ENCODE data around the gene WLS.

WLS gene

DNA sequence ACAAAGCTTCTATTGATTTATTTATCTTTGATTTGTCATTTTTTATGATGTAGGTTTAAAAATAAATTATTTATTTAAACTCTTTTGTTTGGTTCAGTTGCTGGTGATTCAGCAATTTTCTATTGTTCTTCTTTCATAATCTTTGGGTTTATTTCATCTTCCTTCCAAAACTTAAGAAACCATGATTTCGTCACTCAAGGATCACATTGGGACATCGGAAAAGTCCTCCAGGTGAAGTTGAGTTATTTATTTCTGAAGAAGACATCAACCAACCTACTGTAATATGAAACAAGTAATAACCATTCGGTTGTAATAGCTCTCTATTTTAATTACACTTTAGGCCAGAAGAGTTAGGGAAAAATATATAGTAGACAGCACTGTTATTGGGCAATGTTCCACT, 23.0 kb upstream of the WLS start:
- no peaks in the 10 kb centered on the region for H3K9me3 ChIP-seq (ENCODE audit: control insufficient read depth, low read depth, low read length)
- no peaks in the 10 kb centered on the region for H3K27me3 ChIP-seq (ENCODE audit: control insufficient read depth, insufficient read depth, low read length)
- no peak overlapping the region for H3K27ac ChIP-seq (ENCODE audit: low read length)
- no peaks in the 10 kb centered on the region for H3K36me3 ChIP-seq (ENCODE audit: control insufficient read depth, low read depth, low read length)
- no peak overlapping the region for H3K9ac ChIP-seq (ENCODE audit: low read length)
- no peaks in the 10 kb centered on the region for H3K4me1 ChIP-seq (ENCODE audit: control insufficient read depth, low read depth, low read length)
- H3K4me3 ChIP-seq (ENCODE audit: low read length), result no peak overlapping the region

DNA sequence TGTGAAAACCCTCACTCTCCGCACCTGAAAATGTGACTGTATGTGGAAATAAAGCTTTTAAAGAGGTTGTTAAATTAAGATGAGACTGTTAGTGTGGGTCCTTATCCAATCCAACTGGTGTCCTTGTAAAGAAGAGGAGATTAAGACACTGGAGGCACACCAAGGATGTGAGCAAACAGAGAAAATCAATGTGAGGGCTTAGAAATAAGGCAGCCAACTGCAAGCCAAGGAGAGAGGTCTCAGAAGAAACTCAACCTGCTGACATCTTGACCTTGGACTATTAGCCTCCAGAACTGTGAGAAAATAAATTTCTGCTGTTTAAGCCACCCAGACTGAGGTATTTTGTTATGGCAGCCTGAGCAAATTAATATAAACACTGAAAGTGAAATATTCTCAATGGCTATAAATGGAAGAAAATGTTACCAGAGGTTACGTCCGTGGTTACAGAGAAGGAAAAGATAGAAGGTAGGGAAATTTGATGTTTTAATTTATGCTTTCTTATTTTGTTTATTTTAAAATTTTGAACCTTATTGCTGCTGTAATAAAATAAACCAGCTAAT, 22.4 kb upstream of the WLS start:
- Histone ChIP-seq H3K4me3 (ENCODE audit: low read length) (no peak overlapping the region), H3K36me3 (ENCODE audit: control insufficient read depth, low read depth, low read length) (no peaks in the 10 kb centered on the region), H3K27ac (ENCODE audit: low read length) (no peak overlapping the region), H3K4me1 (ENCODE audit: control insufficient read depth, low read depth, low read length) (no peaks in the 10 kb centered on the region), H3K9ac (ENCODE audit: low read length) (no peak overlapping the region), H3K27me3 (ENCODE audit: control insufficient read depth, insufficient read depth, low read length) (no peaks in the 10 kb centered on the region), H3K9me3 (ENCODE audit: control insufficient read depth, low read depth, low read length) (no peaks in the 10 kb centered on the region)

DNA sequence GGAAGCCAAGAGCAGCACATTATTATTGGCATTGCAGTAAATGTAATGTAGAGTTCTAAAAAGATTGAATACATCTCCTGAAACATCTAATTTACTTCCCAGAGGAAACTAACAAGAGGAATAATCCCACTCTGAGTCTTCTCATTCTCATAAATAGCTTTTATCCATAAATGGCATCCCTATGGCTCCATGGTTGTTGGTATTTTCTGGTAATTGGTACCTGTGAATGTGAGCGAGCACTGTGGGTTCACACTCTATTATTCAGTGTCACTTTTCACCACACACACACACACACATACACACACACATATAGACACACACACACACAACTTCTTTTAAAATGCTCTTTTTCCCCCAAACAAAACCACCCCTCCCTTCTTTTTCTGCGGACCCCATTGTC, 4.7 kb upstream of the WLS start:
- Histone ChIP-seq H3K27me3 (ENCODE audit: control insufficient read depth, insufficient read depth, low read length) (peaks cover 70% of the 10 kb centered on the region), H3K9me3 (ENCODE audit: control insufficient read depth, low read depth, low read length) (no peaks in the 10 kb centered on the region), H3K9ac (ENCODE audit: low read length) (no peak overlapping the region), H3K4me1 (ENCODE audit: control insufficient read depth, low read depth, low read length) (peaks cover 4% of the 10 kb centered on the region), H3K4me3 (ENCODE audit: low read length) (no peak overlapping the region), H3K36me3 (ENCODE audit: control insufficient read depth, low read depth, low read length) (no peaks in the 10 kb centered on the region), H3K27ac (ENCODE audit: low read length) (no peak overlapping the region)

DNA sequence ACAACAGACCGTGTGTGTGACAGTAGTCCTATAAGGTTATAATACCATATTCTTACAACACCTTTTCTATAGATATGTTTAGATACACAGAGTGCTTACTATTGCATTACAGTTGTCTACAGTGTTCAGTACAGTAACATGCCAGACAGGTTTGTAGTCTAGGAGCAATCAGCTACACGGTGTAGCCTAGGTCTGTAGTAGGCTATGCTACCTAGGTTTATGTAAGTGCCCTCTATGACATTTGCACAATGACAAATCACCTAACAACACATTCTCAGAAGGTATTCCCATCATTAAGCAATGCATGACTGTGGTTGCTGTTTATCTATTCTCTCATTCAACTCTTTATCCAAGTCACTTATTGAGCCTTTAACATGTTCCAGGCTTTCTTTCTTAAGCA, 1.8 kb upstream of the WLS start:
- H3K9ac ChIP-seq (ENCODE audit: low read length), result no peak overlapping the region
- H3K9me3 ChIP-seq (ENCODE audit: control insufficient read depth, low read depth, low read length), result no peaks in the 10 kb centered on the region
- H3K36me3 ChIP-seq (ENCODE audit: control insufficient read depth, low read depth, low read length), result no peaks in the 10 kb centered on the region
- H3K4me3 ChIP-seq (ENCODE audit: low read length), result no peak overlapping the region
- peaks cover 98% of the 10 kb centered on the region for H3K27me3 ChIP-seq (ENCODE audit: control insufficient read depth, insufficient read depth, low read length)
- H3K27ac ChIP-seq (ENCODE audit: low read length), result no peak overlapping the region
- peaks cover 4% of the 10 kb centered on the region for H3K4me1 ChIP-seq (ENCODE audit: control insufficient read depth, low read depth, low read length)

DNA sequence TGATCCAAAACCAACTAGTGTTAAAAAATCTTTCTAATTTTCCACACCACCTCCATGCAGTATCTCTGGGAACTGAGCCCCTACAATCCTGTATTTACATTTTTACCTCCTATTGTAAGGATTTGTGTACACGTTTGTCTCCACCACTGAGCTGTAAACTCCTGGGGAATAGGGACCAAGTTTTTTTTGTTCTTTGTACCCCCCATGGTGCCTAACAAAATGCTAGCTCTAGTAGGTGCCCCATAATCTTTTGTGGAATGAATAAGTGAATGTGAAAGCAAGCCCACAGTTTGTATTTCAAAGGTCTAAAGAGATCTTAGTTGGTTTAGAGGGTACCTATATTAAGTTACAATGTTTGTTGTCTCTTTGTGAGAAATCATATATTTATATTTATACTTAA, 879 bp upstream of the WLS start:
- Histone ChIP-seq H3K27ac (ENCODE audit: low read length) (no peak overlapping the region), H3K9ac (ENCODE audit: low read length) (no peak overlapping the region), H3K36me3 (ENCODE audit: control insufficient read depth, low read depth, low read length) (no peaks in the 10 kb centered on the region)

DNA sequence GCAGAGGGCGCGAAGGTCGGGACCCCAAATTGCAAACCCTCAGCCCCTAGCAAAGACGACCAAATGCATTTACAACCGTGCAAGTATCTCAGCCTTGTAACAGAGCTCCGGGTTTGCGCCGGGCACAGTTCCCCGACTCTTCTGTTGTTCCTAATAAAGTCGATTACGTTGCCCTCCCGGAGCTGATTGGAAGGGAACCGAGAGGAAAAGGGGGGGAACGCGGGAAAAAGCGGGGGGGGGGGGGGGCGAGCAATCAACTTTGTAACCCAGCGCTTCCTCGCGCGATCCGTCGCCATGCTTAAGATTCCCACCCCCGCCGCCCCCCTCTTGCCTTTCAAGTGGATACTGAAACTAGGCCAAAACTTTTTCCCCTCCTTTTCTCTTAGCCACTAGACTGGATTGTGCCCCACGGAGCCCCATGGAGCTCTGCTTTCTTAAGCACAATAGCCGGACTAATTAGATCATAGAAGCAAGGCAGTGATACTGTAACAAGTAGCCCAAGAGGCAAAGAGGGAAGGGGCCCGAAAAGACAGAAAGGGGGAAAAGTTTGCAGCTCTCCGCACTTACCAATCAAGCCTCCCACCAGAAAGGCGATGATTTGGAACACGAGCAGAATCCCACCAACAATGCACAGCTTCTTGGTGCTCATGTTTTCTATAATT, 565 bp downstream of the WLS start:
- H3K27me3 ChIP-seq (ENCODE audit: control insufficient read depth, insufficient read depth, low read length), result peaks cover 98% of the 10 kb centered on the region
- peaks cover 4% of the 10 kb centered on the region for H3K4me1 ChIP-seq (ENCODE audit: control insufficient read depth, low read depth, low read length)
- no peaks in the 10 kb centered on the region for H3K36me3 ChIP-seq (ENCODE audit: control insufficient read depth, low read depth, low read length)
- H3K4me3 ChIP-seq (ENCODE audit: low read length), result peak overlapping the region; percentile 81
- H3K27ac ChIP-seq (ENCODE audit: low read length), result no peak overlapping the region
- peak overlapping the region; percentile 64 for H3K9ac ChIP-seq (ENCODE audit: low read length)
- H3K9me3 ChIP-seq (ENCODE audit: control insufficient read depth, low read depth, low read length), result no peaks in the 10 kb centered on the region

More for the DNA sequence above, 879 bp upstream of the WLS start:
- H3K27me3 ChIP-seq (ENCODE audit: control insufficient read depth, insufficient read depth, low read length), result peaks cover 100% of the 10 kb centered on the region
- H3K4me1 ChIP-seq (ENCODE audit: control insufficient read depth, low read depth, low read length), result peaks cover 4% of the 10 kb centered on the region
- no peaks in the 10 kb centered on the region for H3K9me3 ChIP-seq (ENCODE audit: control insufficient read depth, low read depth, low read length)
- peak overlapping the region; percentile 81 for H3K4me3 ChIP-seq (ENCODE audit: low read length)

DNA sequence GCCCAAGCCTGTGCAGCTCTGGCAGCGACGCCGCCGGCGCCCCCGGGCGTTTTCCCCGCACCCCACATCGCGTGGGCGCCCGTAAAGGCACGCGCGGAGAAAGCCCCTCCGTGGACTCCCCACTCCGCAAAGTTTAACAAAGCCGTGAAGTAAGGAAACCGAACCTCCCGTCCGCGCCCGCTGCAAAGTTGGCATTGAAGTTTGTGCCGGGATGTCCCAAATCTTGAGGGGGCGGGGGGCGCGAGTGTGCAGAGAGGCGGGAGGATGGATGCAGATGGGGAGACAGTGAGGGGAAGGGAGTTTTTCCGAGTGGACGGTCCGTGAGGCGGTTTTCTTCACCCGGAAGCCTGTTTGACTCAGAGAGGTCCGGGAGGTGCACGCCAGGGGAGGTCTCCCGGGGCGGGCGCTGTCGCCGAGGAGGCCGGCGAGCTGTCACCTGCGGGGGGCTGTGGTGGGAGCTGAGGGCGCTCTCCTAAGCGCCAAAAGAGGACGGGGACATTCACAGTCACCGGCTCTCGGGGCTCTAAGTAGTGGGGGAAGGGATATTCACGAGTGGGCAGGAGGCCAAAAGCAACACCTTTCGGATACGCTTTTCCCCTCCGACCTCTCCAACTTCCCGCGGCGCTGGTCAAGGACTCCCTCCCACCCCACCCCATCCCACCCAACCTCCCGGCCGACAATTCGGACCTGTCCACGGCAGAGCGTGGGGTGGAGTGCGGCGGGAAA, 1.3 kb downstream of the WLS start:
- Histone ChIP-seq H3K27me3 (ENCODE audit: control insufficient read depth, insufficient read depth, low read length) (peaks cover 94% of the 10 kb centered on the region), H3K36me3 (ENCODE audit: control insufficient read depth, low read depth, low read length) (no peaks in the 10 kb centered on the region), H3K27ac (ENCODE audit: low read length) (no peak overlapping the region), H3K9me3 (ENCODE audit: control insufficient read depth, low read depth, low read length) (no peaks in the 10 kb centered on the region), H3K9ac (ENCODE audit: low read length) (no peak overlapping the region), H3K4me1 (ENCODE audit: control insufficient read depth, low read depth, low read length) (peaks cover 4% of the 10 kb centered on the region), H3K4me3 (ENCODE audit: low read length) (peak overlapping the region; percentile 81)

DNA sequence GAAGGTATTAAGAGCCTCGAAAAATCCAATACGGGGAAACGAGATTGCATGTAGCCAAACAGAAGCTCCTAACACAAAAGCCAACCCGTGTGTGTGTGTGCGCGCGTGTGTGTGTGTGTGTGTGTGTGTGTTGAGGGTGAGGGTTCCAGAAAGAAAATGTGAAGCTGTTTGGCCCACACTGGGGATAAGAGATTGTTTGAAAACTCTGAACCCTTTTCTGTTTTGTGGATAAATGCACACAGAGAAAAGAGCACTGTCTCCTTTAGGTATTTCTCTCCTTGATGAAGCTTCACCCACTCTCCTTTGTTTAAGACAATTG, 1.9 kb downstream of the WLS start:
- H3K9me3 ChIP-seq (ENCODE audit: control insufficient read depth, low read depth, low read length), result no peaks in the 10 kb centered on the region
- peaks cover 87% of the 10 kb centered on the region for H3K27me3 ChIP-seq (ENCODE audit: control insufficient read depth, insufficient read depth, low read length)
- peak overlapping the region; percentile 81 for H3K4me3 ChIP-seq (ENCODE audit: low read length)
- no peak overlapping the region for H3K9ac ChIP-seq (ENCODE audit: low read length)
- peaks cover 6% of the 10 kb centered on the region for H3K4me1 ChIP-seq (ENCODE audit: control insufficient read depth, low read depth, low read length)
- no peak overlapping the region for H3K27ac ChIP-seq (ENCODE audit: low read length)
- no peaks in the 10 kb centered on the region for H3K36me3 ChIP-seq (ENCODE audit: control insufficient read depth, low read depth, low read length)

DNA sequence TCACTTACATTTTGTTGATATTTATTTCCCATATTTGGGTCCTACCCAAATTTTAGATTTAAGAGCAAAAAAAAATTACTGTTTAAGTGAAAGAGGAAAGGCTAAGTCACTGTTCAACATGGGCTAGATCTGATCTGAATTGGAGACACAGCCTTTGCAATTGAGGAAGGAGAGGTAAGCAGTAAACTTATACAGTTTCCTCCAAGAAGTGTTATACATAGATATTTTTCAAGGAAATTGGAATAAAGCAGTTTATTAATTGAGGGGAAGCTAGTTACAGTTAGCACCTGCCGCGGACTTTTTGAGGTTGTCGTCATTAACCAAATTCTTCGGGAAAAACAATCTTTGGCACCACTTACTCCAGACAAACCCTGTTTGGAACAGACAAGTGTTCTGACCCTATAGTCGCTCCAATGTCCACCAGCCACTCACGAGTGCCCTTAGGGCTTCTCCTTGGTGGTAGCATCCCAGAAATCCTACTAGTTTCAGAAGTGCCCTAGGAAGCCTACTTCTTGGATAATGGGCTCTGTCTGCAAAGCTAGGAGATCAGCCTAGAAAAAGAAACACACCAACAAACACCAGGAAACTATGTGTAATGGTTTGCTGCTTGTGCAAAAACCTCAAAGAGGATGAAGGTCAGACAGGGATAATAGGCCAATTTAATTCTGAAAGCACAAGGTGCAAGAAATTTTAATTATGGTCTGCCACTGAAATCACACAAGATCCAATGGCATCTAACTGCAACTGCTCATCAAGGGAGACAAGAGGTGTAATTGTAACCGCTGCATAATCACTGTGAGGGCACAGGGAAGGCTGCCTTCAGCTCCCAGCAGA, 2.5 kb downstream of the WLS start:
- H3K4me3 ChIP-seq (ENCODE audit: low read length), result peak overlapping the region; percentile 81
- no peak overlapping the region for H3K9ac ChIP-seq (ENCODE audit: low read length)
- H3K36me3 ChIP-seq (ENCODE audit: control insufficient read depth, low read depth, low read length), result no peaks in the 10 kb centered on the region
- peaks cover 82% of the 10 kb centered on the region for H3K27me3 ChIP-seq (ENCODE audit: control insufficient read depth, insufficient read depth, low read length)
- H3K9me3 ChIP-seq (ENCODE audit: control insufficient read depth, low read depth, low read length), result no peaks in the 10 kb centered on the region
- H3K4me1 ChIP-seq (ENCODE audit: control insufficient read depth, low read depth, low read length), result peaks cover 8% of the 10 kb centered on the region
- H3K27ac ChIP-seq (ENCODE audit: low read length), result no peak overlapping the region

DNA sequence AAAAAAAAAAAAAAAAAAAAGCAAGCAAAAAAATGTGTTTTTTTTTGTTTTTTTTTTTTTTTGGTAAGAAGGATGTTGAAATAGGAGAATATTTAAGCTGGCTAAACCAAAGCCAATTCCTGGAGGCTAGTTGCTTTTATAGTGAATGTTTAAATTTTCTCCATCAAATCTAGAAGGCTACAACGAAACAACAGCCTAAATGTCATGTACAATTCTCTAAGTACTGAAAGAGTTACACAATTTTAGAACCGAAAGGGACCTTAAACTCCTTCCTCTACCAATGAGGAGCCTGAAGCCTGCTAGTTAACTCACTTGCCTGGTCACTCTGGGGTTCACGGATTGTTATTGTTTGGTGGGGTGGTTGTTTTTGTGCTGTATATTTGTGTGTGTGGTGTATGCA, 3.5 kb downstream of the WLS start:
- Histone ChIP-seq H3K27ac (ENCODE audit: low read length) (no peak overlapping the region), H3K27me3 (ENCODE audit: control insufficient read depth, insufficient read depth, low read length) (peaks cover 77% of the 10 kb centered on the region), H3K9ac (ENCODE audit: low read length) (no peak overlapping the region)

DNA sequence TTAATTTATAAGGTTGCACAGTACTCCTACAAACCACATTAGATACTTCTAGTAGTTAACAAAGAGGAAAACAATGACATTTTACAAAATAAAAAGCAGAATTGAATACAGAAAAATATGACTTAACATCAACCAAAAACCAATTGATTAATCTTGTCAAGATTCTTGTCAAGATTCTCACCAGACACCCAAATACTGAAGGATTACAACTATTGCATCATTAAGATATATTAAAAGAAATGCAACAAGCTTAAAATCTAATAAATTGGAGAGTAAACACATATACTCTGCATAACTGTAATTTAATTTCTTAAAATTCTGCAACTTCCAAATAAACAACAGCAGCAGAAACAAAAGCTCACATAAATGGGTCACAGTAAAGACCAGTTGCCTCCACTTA, 4.7 kb downstream of the WLS start:
- peaks cover 65% of the 10 kb centered on the region for H3K27me3 ChIP-seq (ENCODE audit: control insufficient read depth, insufficient read depth, low read length)
- no peaks in the 10 kb centered on the region for H3K9me3 ChIP-seq (ENCODE audit: control insufficient read depth, low read depth, low read length)
- no peak overlapping the region for H3K27ac ChIP-seq (ENCODE audit: low read length)
- H3K4me1 ChIP-seq (ENCODE audit: control insufficient read depth, low read depth, low read length), result peaks cover 4% of the 10 kb centered on the region
- no peaks in the 10 kb centered on the region for H3K36me3 ChIP-seq (ENCODE audit: control insufficient read depth, low read depth, low read length)
- no peak overlapping the region for H3K4me3 ChIP-seq (ENCODE audit: low read length)
- H3K9ac ChIP-seq (ENCODE audit: low read length), result no peak overlapping the region

More for the DNA sequence above, 3.5 kb downstream of the WLS start:
- Histone ChIP-seq H3K9me3 (ENCODE audit: control insufficient read depth, low read depth, low read length) (no peaks in the 10 kb centered on the region), H3K4me3 (ENCODE audit: low read length) (no peak overlapping the region), H3K4me1 (ENCODE audit: control insufficient read depth, low read depth, low read length) (peaks cover 8% of the 10 kb centered on the region), H3K36me3 (ENCODE audit: control insufficient read depth, low read depth, low read length) (no peaks in the 10 kb centered on the region)

Measured in iPS-18a (cell line).